Gastrocnemius medialis (tissue), 4 donors: ENCODE results near the gene LRFN3. TPM values are rescaled to one million over a fixed set of nuclear protein-coding genes. Genes with fewer than 3 reads are reported as not detected.

Source experiments
- ATAC-seq, 2 donors: fragments of 150-250 bp; one replicate each; pipeline ENCODE4 v1.9.1; 2016
- DNase-seq, 2 donors: peaks; one replicate each; pipeline ENCODE4 v3.0.0-alpha.2; 2019
- H3K27ac ChIP-seq, 4 donors: fragments of 200-600 bp; sonication (generic); 1 replicate in 1 of 4; 2 replicates in 3 of 4; pipeline ENCODE4 v1.5.1; 2016 to 2018; ENCODE audit warnings: mild to moderate bottlenecking in 2 of 4, moderate library complexity in 1 of 4
- H3K27me3 ChIP-seq, 3 donors: fragments of 200-600 bp; sonication (generic) in 2 of 3; 1 replicate in 1 of 3; 2 replicates in 2 of 3; pipeline versions ENCODE4 v1.5.1 to v1.6.0; 2016 to 2019; ENCODE audit warnings: mild to moderate bottlenecking in 1 of 3, moderate library complexity in 1 of 3
- H3K36me3 ChIP-seq, 2 donors: fragments of 200-600 bp; sonication (generic) in 1 of 2; one replicate each; pipeline ENCODE4 v1.5.1; 2017 to 2018
- H3K4me1 ChIP-seq, 2 donors: fragments of 200-600 bp; sonication (generic) in 1 of 2; one replicate each; pipeline ENCODE4 v1.5.1; 2016 to 2017; ENCODE audit warnings: mild to moderate bottlenecking in 2 of 2
- H3K4me3 ChIP-seq, 4 donors: fragments of 200-600 bp; sonication (generic) in 3 of 4; 1 replicate in 1 of 4; 2 replicates in 3 of 4; pipeline ENCODE4 v1.5.1; 2016 to 2019; ENCODE audit warnings: mild to moderate bottlenecking in 2 of 4
- H3K9me3 ChIP-seq, 3 donors: fragments of 200-600 bp; sonication (generic) in 2 of 3; 1 replicate in 1 of 3; 2 replicates in 2 of 3; pipeline ENCODE4 v1.5.1; 2016 to 2019
- POLR2A ChIP-seq, 2 donors: fragments of 450-650 bp; IDR thresholded peaks; one replicate each; pipeline ENCODE4 v1.6.1; 2017; ENCODE audit warnings: antibody characterized with exemption in 2 of 2, mild to moderate bottlenecking in 2 of 2, moderate library complexity in 2 of 2
- in situ Hi-C, 4 donors: fragments of 200-750 bp; cut with MboI; loops; one replicate each; pipeline versions ENCODE4 v1.15.0 to v1.8.0; 2017; ENCODE audit warnings: low sequenced_read_pairs in 4 of 4
- intact Hi-C: fragments of 100-400 bp; cut with DNase I; formaldehyde crosslinking; loops from one replicate; pipeline ENCODE4 v1.15.1; 2023; ENCODE audit warnings: low total_unique reads
- total RNA-seq, 4 donors: library from RNA; depleted of rRNA; stranded (reverse); fragments of >200 nt; gene quantifications; one replicate each; pipeline versions ENCODE4 v1.1.0 to v1.2.3, GENCODE V29; 2016
- TF ChIP-seq, protein P1 (sequence below), 5 experiments: fragments of 450-650 bp in 3 of 5; fragments of 200-600 bp in 2 of 5; sonication (generic) in 2 of 5; IDR thresholded peaks in 4 of 5; conservative IDR thresholded peaks in 1 of 5; 1 replicate in 4 of 5; 2 replicates in 1 of 5; pipeline ENCODE4 v1.5.1; 2016 to 2019; ENCODE audit warnings: antibody characterized with exemption in 5 of 5, mild to moderate bottlenecking in 3 of 5, moderate library complexity in 3 of 5

The LRFN3 gene
- total RNA-seq, 4 donors from 2014 or later: 7.4 to 18.2 (median 12.8) TPM

- no peak for DNase-seq
- no peak for TF ChIP-seq POLR2A (IDR thresholded peaks at IDR 0.05)
- TF ChIP-seq, protein P1, sequence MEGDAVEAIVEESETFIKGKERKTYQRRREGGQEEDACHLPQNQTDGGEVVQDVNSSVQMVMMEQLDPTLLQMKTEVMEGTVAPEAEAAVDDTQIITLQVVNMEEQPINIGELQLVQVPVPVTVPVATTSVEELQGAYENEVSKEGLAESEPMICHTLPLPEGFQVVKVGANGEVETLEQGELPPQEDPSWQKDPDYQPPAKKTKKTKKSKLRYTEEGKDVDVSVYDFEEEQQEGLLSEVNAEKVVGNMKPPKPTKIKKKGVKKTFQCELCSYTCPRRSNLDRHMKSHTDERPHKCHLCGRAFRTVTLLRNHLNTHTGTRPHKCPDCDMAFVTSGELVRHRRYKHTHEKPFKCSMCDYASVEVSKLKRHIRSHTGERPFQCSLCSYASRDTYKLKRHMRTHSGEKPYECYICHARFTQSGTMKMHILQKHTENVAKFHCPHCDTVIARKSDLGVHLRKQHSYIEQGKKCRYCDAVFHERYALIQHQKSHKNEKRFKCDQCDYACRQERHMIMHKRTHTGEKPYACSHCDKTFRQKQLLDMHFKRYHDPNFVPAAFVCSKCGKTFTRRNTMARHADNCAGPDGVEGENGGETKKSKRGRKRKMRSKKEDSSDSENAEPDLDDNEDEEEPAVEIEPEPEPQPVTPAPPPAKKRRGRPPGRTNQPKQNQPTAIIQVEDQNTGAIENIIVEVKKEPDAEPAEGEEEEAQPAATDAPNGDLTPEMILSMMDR (IDR thresholded peaks at IDR 0.05 in 4 of 5, conservative IDR thresholded peaks at IDR 0.05 in 1 of 5): no peak
- Histone ChIP-seq H3K9me3 (no peaks in the 10 kb centered on the region), H3K27me3 (peaks cover 19 to 39% (median 37%) of the 10 kb centered on the region in 3 donors), H3K4me3 (no peak overlapping the region), H3K36me3 (no peaks in the 10 kb centered on the region), H3K4me1 (peaks cover 0 to 6% of the 10 kb centered on the region in 2 donors), H3K27ac (no peak overlapping the region)
- intact Hi-C loops: no loop called here
- no peak for ATAC-seq
- in situ Hi-C loops: no loop called here
These were observed 52.6 kb downstream of the LRFN3 start for GRCh38 chr19:35988824-35989223.

- intact Hi-C loops (loop anchor here (10.0 kb wide), 1 partner anchor 215 kb away; the partner anchor contains the start of gene ARHGAP33), in situ Hi-C loops (no loop called here)
- Histone ChIP-seq H3K36me3 (no peaks in the 10 kb centered on the region), H3K27me3 (peaks cover 19 to 37% (median 31%) of the 10 kb centered on the region in 3 donors), H3K4me1 (peaks cover 5 to 15% of the 10 kb centered on the region in 2 donors), H3K4me3 (no peak overlapping the region), H3K9me3 (no peaks in the 10 kb centered on the region), H3K27ac (no peak overlapping the region)
- no peak for ATAC-seq
- no peak for DNase-seq
- TF ChIP-seq, protein P1 (IDR thresholded peaks at IDR 0.05 in 4 of 5, conservative IDR thresholded peaks at IDR 0.05 in 1 of 5): no peak
- TF ChIP-seq POLR2A (IDR thresholded peaks at IDR 0.05): no peak
These were observed 54.0 kb downstream of the LRFN3 start for GRCh38 chr19:35990156-35990555.

DNA sequence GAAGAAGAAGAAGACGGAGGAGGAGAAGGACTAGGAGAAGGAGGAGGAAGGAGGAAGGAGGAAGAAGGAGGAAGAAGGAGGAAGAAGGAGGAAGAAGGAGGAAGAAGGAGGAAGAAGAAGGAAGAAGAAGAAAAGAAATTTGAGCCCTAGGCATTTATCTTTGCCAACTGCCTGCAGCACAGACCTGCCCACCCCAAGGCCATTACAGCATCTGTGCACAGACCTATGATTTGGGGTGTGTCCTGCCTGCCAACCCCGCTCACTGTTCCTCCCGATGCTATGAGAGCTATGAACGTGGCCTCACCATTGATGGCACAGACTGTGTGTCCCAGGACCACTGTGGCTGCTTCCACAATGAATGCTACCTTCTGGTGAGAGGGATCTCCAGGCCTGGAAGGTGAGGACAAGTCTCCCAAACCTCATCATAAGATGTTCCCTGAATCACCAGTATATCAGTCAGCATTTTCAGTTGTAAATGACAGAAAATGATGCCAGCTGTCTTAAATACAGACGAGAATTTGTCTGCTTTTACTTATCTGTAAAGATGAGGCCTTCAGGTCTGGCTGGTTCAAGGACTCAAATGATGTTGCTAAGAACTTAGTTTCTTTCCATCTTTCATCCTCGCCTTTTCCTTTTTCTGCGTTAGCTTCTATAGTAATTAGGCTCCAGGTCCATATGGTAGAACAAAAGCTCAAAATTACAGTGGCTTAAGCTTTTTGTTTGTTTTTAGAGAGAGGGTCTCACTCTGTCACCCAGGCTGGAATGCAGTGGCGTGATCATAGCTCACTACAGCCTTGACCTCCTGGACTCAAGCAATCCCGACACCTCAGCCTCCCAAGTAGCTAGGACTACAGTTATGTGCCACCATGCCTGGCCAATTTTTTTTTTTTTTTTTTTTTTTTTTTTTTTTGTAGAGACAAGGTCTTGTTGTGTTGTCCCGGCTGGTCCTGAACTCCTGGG lies 54.9 kb downstream of the LRFN3 start:
- TF ChIP-seq, protein P1 (IDR thresholded peaks at IDR 0.05 in 4 of 5, conservative IDR thresholded peaks at IDR 0.05 in 1 of 5): no peak
- TF ChIP-seq POLR2A (IDR thresholded peaks at IDR 0.05): no peak
- Histone ChIP-seq H3K4me3 (no peak overlapping the region), H3K27me3 (peaks cover 18 to 29% (median 22%) of the 10 kb centered on the region in 3 donors), H3K36me3 (no peaks in the 10 kb centered on the region), H3K27ac (no peak overlapping the region), H3K9me3 (no peaks in the 10 kb centered on the region), H3K4me1 (peaks cover 9 to 19% of the 10 kb centered on the region in 2 donors)
- ATAC-seq (no peak), DNase-seq (no peak)
- intact Hi-C loops (loop anchor here (10.0 kb wide), 1 partner anchor 216 kb away; the partner anchor contains the start of gene ARHGAP33), in situ Hi-C loops (no loop called here)

- H3K4me1 ChIP-seq: peaks cover 17 to 27% of the 10 kb centered on the region in 2 donors
- intact Hi-C loops (loop anchor here (10.0 kb wide), 1 partner anchor 217 kb away; the partner anchor contains the start of gene ARHGAP33), in situ Hi-C loops (no loop called here)
- TF ChIP-seq, protein P1 (IDR thresholded peaks at IDR 0.05 in 4 of 5, conservative IDR thresholded peaks at IDR 0.05 in 1 of 5): no peak
- no peak for TF ChIP-seq POLR2A (IDR thresholded peaks at IDR 0.05)
- no peaks in the 10 kb centered on the region for H3K36me3 ChIP-seq
- no peak for DNase-seq
- no peaks in the 10 kb centered on the region for H3K9me3 ChIP-seq
- H3K4me3 ChIP-seq: no peak overlapping the region
- ATAC-seq: no peak
- no peak overlapping the region for H3K27ac ChIP-seq
- peaks cover 9 to 21% (median 14%) of the 10 kb centered on the region in 3 donors for H3K27me3 ChIP-seq
These were observed 55.7 kb downstream of the LRFN3 start for GRCh38 chr19:35991731-35992450.
